Measurements from ENCODE around the gene RNF150.

The RNF150 gene

DNA sequence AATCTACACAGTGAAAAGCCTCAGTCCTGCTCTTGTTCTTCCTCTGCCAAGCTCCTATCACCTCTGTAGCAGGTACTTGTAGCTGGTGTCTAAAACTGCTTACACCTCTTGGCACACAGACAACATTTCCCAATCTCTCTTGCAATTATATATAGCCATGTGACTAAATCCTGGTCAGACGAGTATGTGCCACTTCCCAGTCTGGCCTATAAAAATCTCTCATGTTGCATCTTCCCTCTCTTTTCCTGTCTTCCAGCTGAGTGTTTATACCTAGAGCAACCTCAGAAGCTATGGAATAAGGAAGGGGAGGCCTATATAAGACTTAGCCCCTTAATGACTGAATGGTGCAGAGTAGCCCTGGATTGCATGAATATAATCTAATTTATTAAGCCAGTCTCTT is 105.8 kb downstream of the RNF150 start:
- ChIA-PET CTCF (interaction anchor here (1.1 to 1.2 kb wide), 2 partner anchors 19 to 106 kb away, joined by 3 read pairs; partner anchors contain the start of gene RNF150), POLR2A (interaction anchor here (0.9 to 1.7 kb wide), 2 partner anchors 19 to 25 kb away, joined by 4 to 6 read pairs; no protein-coding TSS in a partner anchor)
- TF ChIP-seq, protein P1, sequence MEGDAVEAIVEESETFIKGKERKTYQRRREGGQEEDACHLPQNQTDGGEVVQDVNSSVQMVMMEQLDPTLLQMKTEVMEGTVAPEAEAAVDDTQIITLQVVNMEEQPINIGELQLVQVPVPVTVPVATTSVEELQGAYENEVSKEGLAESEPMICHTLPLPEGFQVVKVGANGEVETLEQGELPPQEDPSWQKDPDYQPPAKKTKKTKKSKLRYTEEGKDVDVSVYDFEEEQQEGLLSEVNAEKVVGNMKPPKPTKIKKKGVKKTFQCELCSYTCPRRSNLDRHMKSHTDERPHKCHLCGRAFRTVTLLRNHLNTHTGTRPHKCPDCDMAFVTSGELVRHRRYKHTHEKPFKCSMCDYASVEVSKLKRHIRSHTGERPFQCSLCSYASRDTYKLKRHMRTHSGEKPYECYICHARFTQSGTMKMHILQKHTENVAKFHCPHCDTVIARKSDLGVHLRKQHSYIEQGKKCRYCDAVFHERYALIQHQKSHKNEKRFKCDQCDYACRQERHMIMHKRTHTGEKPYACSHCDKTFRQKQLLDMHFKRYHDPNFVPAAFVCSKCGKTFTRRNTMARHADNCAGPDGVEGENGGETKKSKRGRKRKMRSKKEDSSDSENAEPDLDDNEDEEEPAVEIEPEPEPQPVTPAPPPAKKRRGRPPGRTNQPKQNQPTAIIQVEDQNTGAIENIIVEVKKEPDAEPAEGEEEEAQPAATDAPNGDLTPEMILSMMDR (IDR thresholded peaks at IDR 0.05; ENCODE audit: insufficient read depth, low read length, missing control alignments): no peak
- H3K4me3 ChIP-seq (ENCODE audit: low read depth, low read length): no peak overlapping the region
- no peak for DNase-seq (ENCODE audit: low read depth, low spot score)

GRCh38 chr4:141026900-141027299 is 106.4 kb downstream of the RNF150 start:
- TF ChIP-seq, protein P1 (IDR thresholded peaks at IDR 0.05; ENCODE audit: insufficient read depth, low read length, missing control alignments): no peak

GRCh38 chr4:141023051-141023450 is 110.2 kb downstream of the RNF150 start:
- TF ChIP-seq, protein P1 (IDR thresholded peaks at IDR 0.05; ENCODE audit: insufficient read depth, low read length, missing control alignments): no peak
- CTCF ChIA-PET: interaction anchor here (1.4 to 2.0 kb wide), 2 partner anchors 110 to 1367 kb away, joined by 3 to 8 read pairs; partner anchors contain the start of gene RNF150
- POLR2A ChIA-PET: no interaction called here
- no peak overlapping the region for H3K4me3 ChIP-seq (ENCODE audit: low read depth, low read length)
- DNase-seq (ENCODE audit: low read depth, low spot score): no peak

More at GRCh38 chr4:141026900-141027299, 106.4 kb downstream of the RNF150 start:
- H3K4me3 ChIP-seq (ENCODE audit: low read depth, low read length): no peak overlapping the region
- POLR2A ChIA-PET: no interaction called here
- no peak for DNase-seq (ENCODE audit: low read depth, low spot score)
- CTCF ChIA-PET: no interaction called here

DNA sequence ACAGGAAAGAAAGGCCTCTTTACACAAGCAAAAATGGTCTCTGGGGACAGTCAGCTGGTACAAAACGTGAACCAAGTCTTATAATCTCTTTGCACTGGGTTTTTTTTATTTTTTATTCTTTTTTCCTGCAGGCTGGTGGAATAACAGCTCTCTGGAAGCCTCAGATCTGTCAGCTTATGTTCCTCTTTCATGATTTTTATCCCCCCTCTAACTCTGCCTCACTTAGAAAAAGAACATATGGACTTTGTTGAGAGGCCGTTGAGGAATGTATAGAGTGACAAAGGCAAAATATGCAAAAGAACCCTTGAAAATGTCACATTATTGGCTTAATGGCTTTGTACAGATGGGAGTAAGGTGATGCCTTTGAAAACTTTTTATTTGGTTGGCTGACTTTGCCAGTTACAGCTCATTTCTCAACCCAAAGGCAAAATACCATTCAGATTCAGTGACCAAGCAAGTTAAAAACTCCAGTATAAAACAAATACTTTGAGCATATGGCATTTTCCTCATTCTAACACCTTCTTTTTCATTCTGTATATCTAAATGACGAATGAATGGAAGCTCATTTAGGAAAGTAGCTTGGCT is 111.1 kb downstream of the RNF150 start:
- ChIA-PET CTCF (interaction anchor here (1.4 to 2.0 kb wide), 2 partner anchors 111 to 1366 kb away, joined by 3 to 8 read pairs; partner anchors contain the start of gene RNF150), POLR2A (no interaction called here)
- TF ChIP-seq, protein P1 (IDR thresholded peaks at IDR 0.05; ENCODE audit: insufficient read depth, low read length, missing control alignments): no peak
- H3K4me3 ChIP-seq (ENCODE audit: low read depth, low read length): no peak overlapping the region
- DNase-seq (ENCODE audit: low read depth, low spot score): no peak

DNA sequence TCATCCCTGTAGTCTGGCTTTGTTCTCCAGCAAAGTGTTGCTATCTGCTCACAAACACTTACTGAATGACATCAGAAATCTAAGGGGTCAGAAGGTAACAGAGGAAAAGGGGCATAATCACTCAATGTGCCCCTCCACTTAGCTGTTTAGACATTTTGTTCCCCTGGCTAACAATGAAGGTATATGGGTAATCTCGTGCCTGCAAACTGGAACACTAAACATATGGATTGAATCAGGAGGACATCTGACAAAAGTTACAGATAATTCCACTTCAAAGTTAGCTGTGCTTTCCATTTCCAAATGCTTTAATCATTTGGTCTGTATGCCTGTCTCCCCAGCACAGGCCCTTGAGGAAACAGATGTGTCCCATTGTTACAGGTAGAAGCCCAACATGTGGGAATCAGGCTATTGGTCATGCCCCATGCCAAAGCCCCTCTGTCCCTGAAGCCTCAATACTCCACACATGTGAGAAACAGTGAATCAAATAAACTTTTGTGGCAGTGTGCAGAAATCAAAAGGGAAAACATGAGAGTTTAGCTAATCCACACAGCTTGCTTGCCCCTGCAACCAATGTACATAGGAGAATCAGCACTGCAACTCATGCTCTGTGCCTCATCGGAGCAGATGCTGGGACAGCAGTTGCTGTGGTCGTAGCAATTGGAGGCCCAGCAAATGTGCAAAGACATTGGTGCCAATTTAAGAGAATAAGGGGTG is 111.7 kb downstream of the RNF150 start:
- ChIA-PET CTCF (interaction anchor here (1.2 to 2.3 kb wide), 5 partner anchors 25 to 1365 kb away, joined by 3 to 8 read pairs (median 8); partner anchors contain the start of genes RNF150 and SCOC), POLR2A (interaction anchor here (1.8 kb wide), 1 partner anchor 19 kb away, joined by 4 read pairs; no protein-coding TSS in a partner anchor)
- no peak for DNase-seq (ENCODE audit: low read depth, low spot score)
- TF ChIP-seq, protein P1 (IDR thresholded peaks at IDR 0.05; ENCODE audit: insufficient read depth, low read length, missing control alignments): no peak
- H3K4me3 ChIP-seq (ENCODE audit: low read depth, low read length): no peak overlapping the region

DNA sequence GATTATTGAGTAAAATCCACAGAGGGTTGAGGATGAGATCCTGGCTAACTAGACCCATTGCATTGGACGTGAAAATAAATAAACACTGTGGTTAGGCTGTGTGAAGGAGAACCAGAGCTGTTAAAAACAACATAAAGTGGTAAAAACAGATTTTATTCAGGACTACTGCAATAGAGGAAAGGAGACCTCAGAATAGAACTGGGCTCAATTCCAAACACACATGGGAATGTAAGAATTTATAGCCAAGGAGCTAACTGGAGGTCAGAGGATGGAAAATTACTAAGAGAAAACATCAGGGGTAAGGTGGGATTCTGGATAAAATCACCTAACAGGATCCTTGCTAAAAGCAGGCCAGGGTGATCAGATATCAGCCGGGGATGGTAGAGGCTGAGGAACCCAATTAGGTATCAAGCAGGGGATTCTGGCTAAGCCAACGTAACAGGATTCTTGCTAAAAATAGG is 112.4 kb downstream of the RNF150 start:
- H3K4me3 ChIP-seq (ENCODE audit: low read depth, low read length): no peak overlapping the region
- TF ChIP-seq, protein P1 (IDR thresholded peaks at IDR 0.05; ENCODE audit: insufficient read depth, low read length, missing control alignments): no peak
- no peak for DNase-seq (ENCODE audit: low read depth, low spot score)
- CTCF ChIA-PET: interaction anchor here (1.2 to 2.3 kb wide), 3 partner anchors 24 to 648 kb away, joined by 3 to 8 read pairs (median 8); partner anchors contain the start of genes RNF150 and SCOC
- POLR2A ChIA-PET: interaction anchor here (0.6 to 1.8 kb wide), 2 partner anchors 18 to 94 kb away, joined by 3 to 4 read pairs; no protein-coding TSS in a partner anchor

Measured in AG04449 (cell line).